Astrocyte (in vitro differentiated cells and primary cell): ENCODE results near the gene COBL.

Experiments
- EZH2 ChIP-seq: IDR thresholded peaks from 2 replicates; pipeline ENCODE4 v1.6.1; 2012; ENCODE audit warnings: mild to moderate bottlenecking, low read length, inconsistent platforms; ENCODE audit not compliant: insufficient read depth
- TF ChIP-seq, protein P1 (sequence below): IDR thresholded peaks from 2 replicates; pipeline ENCODE4 v1.5.1; 2011; ENCODE audit warnings: low read depth, mild to moderate bottlenecking, inconsistent platforms, low read length, moderate library complexity; ENCODE audit not compliant: insufficient read depth

DNA sequence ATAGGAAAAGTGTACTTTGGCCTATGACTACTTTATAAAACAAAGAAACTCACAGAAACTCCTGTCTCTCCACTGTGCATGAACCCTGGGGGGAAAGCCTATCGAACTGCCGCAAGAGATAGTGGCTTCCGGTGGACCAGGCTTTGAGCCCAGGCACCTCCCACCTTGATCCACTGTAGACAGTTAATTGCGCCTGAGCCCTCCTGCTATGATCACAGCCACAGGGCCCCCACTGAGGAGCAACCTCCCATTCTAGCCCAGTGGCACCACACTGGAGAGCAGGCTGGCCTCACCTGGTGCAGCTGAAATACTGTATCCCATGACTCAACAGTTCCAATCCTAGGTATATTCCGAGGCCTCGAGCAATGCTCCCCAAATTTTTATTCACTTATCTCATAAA, 98.8 kb downstream of the COBL start:
- TF ChIP-seq, protein P1, sequence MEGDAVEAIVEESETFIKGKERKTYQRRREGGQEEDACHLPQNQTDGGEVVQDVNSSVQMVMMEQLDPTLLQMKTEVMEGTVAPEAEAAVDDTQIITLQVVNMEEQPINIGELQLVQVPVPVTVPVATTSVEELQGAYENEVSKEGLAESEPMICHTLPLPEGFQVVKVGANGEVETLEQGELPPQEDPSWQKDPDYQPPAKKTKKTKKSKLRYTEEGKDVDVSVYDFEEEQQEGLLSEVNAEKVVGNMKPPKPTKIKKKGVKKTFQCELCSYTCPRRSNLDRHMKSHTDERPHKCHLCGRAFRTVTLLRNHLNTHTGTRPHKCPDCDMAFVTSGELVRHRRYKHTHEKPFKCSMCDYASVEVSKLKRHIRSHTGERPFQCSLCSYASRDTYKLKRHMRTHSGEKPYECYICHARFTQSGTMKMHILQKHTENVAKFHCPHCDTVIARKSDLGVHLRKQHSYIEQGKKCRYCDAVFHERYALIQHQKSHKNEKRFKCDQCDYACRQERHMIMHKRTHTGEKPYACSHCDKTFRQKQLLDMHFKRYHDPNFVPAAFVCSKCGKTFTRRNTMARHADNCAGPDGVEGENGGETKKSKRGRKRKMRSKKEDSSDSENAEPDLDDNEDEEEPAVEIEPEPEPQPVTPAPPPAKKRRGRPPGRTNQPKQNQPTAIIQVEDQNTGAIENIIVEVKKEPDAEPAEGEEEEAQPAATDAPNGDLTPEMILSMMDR: no peak
- TF ChIP-seq EZH2: no peak
